ENCODE data around the gene TNFRSF19.

GRCh38 chr13:23715762-23716235 lies 145.6 kb downstream of the TNFRSF19 start:
- peak; percentile 28 for TF ChIP-seq CTCF (IDR thresholded peaks at IDR 0.05; ENCODE audit: poor library complexity)
- TF ChIP-seq EZH2 (IDR thresholded peaks at IDR 0.05; ENCODE audit: borderline replicate concordance): no peak
- TF ChIP-seq EZH2phosphoT487 (IDR thresholded peaks at IDR 0.05; ENCODE audit: low read depth, severe bottlenecking, unreplicated experiment): no peak
